GM10266 (cell line): Measurements from ENCODE around the gene FOXN3.

Experiments
- DNase-seq: peaks from one replicate; pipeline ENCODE4 v3.0.0; 2012; ENCODE audit errors: extremely low spot score
- CTCF ChIP-seq: IDR thresholded peaks from 2 replicates; pipeline ENCODE4 v1.5.1; 2012; ENCODE audit warnings: mild to moderate bottlenecking, low read depth; ENCODE audit not compliant: control insufficient read depth, insufficient read depth; ENCODE audit errors: missing control alignments

Gene FOXN3

DNA sequence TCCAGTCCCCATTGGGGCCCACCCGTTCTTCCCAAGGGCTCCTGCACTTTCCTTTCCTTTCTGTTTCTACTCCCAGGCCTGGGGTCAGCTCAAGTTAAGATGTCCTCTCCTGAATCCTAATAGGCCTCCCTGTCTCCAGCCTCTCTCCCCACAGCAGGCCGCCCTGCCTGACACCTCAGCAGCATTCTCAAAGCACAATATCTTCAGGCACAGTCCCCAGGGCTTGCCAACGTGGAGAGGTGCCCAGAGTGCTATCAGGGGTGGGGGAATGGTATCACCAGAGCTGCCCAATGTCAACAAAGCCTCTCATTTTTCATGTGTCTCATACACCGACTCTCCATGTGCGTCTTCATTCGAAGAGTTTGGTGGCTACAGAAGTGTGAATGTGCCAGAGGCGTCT lies 123.0 kb downstream of the FOXN3 start:
- DNase-seq = no peak
- no peak for TF ChIP-seq CTCF

DNA sequence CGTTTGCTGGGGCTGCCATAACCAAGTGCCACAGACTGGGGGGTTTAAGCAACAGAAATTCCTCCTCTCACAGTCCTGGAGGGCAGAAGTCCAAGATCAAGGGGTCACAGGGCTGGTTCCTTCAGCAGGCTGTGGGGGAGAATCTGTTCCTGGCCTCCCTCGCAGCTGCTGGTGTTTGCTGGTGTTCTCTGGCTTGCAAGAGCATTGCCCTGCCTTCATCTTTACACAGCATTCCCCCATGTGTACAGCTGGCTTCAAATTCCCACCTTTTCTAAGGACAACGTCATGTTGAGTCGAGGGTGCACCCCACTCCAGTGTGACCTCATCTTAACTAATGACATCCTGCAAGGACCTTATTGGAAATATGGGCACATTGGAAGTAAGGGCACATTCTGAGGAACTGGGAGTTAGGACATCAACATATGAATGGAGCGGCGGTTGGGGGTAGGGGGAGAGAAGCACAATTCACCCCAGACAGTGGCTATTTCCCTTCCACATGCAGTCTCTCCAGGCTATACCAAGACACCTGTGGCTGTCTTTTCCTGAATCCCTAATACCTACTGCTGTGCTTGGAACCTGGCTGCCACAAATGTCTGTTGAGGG lies 123.6 kb downstream of the FOXN3 start:
- TF ChIP-seq CTCF = no peak
- DNase-seq = no peak

DNA sequence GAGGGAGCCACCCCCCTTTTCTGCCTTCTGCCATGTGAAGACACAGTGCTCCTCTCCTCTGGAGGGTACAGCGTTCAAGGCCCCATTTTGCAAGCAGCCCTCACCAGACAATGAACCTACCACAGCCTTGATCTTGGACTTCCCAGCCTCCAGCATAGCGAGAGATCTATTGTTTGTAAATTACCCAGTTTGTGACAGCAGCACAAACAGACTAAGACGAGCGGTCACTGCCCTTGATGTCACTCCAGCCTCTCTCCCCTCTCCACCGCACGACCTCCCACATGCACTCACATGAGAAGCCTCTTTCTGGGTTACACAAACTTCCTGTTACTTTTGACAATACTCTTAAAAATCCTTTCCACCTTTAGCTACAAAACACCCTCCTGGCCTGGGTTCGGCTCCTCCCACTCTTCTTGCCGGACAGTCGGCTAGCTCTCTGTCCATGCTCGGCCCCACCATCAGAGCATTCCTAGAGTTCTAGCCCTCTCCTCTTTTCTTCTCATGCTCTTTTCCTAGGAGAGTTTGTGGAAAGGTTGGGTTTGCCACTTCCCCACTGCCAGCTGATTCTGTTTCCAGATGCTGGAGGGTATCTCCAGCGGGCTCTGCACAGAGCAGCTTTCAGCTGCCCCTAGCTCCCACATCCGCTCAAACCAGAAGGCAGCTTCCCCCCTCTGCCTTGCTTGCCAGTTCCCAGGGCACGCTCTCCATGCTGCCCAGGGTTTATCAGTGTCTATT lies 124.3 kb downstream of the FOXN3 start:
- no peak for DNase-seq

GRCh38 chr14:89291351-89291940 lies 125.6 kb downstream of the FOXN3 start:
- DNase-seq = no peak
- no peak for TF ChIP-seq CTCF

More for the DNA sequence above, 124.3 kb downstream of the FOXN3 start:
- TF ChIP-seq CTCF = no peak

- DNase-seq = no peak
- TF ChIP-seq CTCF = no peak
These were observed 126.2 kb downstream of the FOXN3 start for GRCh38 chr14:89290813-89291212.

DNA sequence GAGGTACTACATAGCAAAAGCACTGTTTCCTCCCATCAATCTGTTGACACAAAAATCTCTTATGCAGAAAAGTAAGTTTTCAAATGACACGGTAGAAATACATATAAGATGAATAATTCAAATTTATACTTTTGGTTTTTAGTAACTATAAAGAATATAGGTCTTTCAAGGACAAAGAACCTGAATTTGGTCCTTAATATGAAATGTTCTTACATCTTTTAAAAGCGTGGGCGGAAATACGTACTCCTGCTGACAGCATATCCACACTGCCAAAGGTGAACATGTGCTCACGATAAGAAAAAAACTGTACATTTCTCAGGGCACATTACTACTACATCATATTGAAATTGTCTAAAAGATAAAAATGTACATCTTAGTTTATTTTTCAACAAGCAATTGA lies 127.6 kb downstream of the FOXN3 start:
- no peak for DNase-seq
- no peak for TF ChIP-seq CTCF

GRCh38 chr14:89288114-89288513 lies 128.9 kb downstream of the FOXN3 start:
- DNase-seq = no peak

More at GRCh38 chr14:89288114-89288513, 128.9 kb downstream of the FOXN3 start:
- no peak for TF ChIP-seq CTCF
